Activated CD4-positive, CD25-positive, alpha-beta regulatory T cell (primary cell): Measurements from ENCODE around the gene ZMIZ1.

Experiments
- DNase-seq, 4 experiments: peaks; one replicate each; lab custom pipeline; 2025; lab: John Stamatoyannopoulos, UW

The ZMIZ1 gene

GRCh38 chr10:79208251-79208983, 139.7 kb downstream of the ZMIZ1 start:
- DNase-seq = no peak

GRCh38 chr10:79209340-79209739, 140.6 kb downstream of the ZMIZ1 start:
- DNase-seq = no peak

DNA sequence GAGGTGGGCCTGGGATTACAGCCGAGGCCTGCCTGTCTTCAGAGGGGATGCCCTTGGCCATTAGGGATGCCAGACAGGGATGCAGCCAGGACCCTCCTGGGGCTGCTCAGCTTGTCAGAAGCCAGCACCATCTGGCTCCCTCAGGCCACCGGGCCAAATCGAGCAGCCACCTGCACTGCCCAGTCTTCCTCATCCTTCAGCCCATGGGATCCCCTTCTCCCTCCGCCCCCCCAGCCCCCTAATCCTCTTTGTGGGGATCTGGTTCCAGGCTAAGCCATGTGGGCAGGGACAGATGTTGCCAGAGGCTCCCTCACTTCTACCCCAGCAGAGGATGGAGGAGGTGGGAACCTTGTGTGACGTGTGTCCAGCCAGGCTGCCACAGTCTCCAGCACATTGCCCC, 141.1 kb downstream of the ZMIZ1 start:
- no peak for DNase-seq

DNA sequence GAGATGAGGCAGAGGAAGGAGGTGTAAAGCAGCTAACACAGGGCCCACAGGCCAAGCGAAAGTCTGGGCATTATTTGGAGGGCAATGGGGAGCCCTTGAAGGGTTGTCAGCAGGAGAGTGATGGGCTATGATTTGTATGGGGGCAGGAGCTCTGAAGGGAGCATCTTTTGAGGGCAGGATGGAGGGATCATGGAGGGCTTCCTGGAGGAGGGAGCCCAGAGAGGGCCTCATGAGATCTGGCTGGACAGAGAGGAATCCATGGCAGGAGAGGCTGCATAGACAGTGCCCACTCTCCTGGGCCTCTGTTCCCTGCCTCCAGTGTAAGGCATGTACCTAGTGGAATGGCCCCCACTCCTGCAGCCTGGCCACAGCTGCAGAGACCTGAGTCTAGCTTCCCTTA, 141.9 kb downstream of the ZMIZ1 start:
- no peak for DNase-seq

DNA sequence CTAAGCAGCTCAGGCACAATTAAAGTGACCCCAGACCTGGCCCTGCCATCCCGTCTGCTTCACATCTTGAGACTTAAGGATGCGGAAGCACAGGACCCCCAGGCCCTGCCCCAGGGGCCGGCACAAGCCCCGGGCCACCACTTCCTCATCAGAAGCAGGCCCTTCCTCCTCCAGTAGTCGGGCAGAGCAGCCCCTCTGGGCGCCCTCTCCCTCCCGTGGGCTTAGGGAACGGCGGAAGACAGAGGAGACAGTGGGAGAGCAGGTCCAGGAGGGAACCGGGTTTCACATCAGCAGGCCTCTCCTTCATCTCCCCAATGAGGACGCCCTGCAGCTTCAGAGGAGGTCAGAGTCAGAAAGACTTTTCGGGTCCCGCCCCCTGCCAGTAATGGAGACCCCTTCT, 142.8 kb downstream of the ZMIZ1 start:
- DNase-seq = no peak

DNA sequence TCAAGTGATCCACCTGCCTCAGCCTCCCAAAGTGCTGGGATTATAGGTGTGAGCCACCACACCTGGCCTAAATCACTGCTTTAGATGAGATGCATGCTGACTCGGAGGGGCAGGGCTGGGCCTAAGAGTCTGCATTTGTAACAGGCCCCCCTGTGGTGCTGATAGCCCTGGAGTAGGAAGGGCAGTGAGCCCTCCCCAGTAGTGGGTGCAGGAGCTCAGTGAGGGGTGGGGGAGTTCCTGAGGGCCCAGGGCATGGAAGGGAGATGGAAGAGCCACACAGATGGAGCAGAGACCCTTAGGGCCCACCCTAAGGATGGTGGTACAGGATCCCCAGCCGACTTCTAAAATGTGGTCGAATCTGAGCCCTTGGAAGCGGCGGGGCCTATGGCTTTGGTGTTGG, 146.8 kb downstream of the ZMIZ1 start:
- no peak for DNase-seq

GRCh38 chr10:79219322-79219957, 150.7 kb downstream of the ZMIZ1 start:
- DNase-seq = no peak

- DNase-seq = no peak
Observed at GRCh38 chr10:79220307-79220706, 151.5 kb downstream of the ZMIZ1 start.

DNA sequence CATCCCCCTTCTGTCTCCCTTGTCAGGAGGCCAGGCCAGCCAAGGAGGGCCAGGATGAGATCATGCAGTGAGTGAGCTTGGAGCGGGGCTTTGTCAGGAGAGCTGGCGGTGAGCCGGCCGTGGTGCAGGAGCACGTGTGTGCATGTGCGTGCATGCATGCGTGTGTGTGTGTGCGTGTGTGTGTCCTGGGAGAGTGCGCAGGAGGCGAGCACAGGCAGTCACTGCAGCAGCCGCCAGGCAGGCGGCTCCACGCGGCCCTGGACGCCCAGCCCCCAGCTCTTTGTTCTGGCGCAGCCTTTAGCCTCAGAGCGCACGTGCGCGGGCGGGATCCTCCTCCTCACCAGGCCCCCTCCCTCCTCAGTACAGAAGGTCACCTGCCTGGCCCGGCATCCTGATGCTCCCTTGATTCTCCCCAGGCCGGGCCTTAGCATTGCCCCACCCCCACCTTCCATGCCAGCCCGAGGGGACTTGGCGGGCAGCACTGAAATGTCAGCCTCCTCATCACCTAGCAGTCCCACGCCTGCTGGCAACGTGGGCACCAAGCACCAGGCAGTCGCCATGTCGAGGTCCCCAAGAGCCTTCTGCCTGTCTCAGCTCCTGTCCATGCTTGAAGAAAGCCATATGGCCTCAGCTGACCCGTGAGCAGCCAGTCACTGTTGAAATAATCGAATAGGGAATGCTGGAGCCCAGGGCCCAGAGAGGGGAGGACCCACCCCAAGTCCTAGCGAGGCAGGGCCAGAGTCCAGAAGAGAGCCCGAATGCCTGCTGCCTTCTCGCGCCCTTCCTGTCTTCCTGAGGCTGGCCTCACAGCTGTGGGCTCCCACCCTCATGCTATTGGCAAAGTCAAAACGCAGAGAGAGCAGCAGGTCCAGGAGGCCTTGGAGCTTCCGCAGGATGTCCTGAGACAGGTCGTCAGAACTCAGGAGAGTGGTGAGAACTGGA, 152.6 kb downstream of the ZMIZ1 start:
- DNase-seq = no peak

- DNase-seq = no peak
Observed at GRCh38 chr10:79222186-79222585, 153.4 kb downstream of the ZMIZ1 start.

- DNase-seq = no peak
Observed at GRCh38 chr10:79223091-79224048, 154.6 kb downstream of the ZMIZ1 start.

DNA sequence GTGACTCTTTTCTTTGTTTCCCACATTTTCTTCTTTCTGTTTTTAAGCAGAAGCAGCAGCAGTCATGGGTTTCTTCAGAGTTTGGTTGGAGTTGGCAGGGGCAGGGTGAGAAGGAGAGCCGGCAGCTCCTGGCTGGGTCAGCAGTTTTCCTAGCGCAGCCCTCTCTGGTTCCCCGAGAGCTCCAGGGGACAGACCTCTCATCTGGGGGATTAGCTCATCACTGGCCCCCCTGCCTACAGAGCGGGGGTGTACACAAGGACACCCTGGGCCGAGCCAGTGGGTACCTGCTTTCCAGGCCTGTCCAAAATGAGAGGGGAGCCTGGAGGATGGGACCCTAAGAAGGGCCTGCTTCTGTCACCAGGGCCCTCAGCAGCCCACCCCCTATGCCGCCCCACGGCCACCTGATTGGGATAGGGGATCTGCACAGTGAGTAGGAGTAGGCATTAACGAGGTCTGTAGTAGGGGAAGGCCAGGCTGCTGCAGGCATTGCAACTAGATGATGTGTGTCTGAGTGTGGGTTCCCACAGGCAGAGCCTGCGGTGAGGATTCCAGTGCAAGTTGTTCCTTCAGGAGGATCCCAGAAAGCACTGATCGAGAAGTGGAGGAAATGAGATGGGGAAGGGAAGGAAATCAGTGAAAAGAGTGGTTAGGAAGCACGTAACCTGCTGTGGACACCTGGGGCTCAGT, 155.6 kb downstream of the ZMIZ1 start:
- no peak for DNase-seq

GRCh38 chr10:79224992-79225391, 156.2 kb downstream of the ZMIZ1 start:
- DNase-seq = no peak

- no peak for DNase-seq
Observed at GRCh38 chr10:79226391-79227245, 157.9 kb downstream of the ZMIZ1 start.

DNA sequence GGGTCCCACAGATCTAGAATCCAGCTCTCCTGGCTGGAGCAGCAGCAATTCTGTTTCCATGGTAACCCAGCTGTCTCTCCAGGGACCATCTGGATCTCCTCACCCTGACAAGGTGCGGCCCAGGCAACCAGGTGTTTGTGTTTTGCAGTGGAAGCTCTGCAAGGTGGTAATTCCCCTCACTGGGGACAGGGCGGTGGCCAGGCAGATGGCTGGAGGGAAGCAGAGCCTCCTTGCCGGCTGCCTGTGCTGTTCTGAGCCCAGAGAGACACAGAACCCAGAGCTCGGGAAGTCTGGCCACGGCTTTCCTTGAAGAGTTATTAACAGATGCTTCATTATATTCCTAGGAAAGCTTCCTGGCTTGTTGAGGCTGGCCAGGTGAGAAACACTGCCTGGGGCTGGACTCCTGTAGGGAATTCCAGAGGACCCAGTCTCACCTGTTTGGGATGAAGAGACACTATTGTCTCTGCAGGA, 160.3 kb downstream of the ZMIZ1 start:
- DNase-seq = no peak

DNA sequence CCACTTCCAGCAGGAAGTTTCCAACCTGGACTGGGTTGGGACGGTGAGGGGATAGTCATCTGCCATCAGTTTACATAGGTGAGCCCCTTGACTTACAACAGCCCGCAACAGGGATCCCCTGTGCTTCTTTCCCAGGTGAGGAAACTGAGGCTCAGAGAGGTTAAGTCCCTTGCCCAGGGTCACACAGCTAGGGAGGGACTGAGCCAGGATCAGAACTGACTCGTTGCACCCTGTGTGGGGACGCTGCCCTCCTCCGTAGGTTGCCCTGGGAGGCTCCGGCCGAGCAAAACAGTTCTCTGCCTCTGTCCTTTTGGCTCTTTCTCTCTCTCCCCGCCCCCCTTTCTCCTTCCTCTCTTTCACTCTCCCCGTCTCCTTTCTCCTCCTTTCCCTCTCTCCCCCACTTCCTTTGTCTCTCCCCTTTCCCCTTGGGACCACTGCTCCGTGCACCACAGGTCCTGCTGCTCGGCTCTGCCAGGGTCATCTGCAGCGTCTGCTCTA, 161.1 kb downstream of the ZMIZ1 start:
- no peak for DNase-seq

DNA sequence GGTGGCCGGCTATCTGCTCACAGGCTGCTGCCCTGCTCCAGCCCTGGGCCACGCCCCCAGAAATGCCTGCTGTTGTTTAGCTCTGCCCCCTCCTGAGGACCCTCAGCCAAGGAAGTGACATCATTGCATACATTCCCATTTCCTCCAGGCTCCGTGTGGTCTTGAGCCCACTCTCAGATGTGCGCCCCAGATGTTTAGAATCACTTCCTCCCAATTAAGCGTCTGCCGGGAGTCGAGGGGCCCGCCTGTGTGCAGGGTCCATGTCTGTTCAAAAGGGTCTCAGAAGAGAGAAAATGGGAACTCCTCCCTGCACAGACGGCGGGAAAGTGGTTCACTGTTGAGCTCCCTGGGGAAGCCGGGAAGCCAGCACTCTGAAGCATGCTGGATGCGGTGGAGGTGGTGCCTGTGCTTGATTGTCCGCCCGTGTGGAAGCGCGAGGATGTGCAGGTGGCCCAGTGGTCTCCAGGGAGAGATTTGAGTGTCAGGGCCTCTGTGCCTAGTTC, 161.6 kb downstream of the ZMIZ1 start:
- DNase-seq = no peak

DNA sequence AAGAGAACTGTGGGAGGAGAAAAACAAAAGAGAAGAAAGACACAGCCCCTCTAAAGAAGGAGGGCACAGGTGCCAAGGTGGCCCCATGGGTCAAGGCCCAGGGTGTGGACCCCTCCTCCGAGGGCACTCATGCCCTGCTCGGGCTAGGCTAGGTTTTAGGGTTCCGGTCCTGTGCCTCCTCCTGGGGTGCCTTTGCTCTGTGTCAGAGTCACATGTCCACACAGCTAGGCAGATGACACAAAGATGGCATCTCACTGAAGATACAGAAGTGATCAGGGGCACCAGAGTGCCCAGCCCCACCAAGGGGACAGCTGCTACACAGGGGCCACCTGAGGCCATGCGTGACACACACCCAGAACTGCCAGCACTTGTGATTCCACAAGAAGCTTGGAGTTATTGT, 162.1 kb downstream of the ZMIZ1 start:
- no peak for DNase-seq

GRCh38 chr10:79231908-79232307, 163.1 kb downstream of the ZMIZ1 start:
- DNase-seq = no peak
